ENCODE measurements around the gene TGFBR2. TPM values are rescaled to one million over a fixed set of nuclear protein-coding genes. Genes with fewer than 3 reads are reported as not detected.

The TGFBR2 gene
- total and polyA plus RNA-seq, 2 experiments from 2014 or later = 42.2 to 52.8 TPM

DNA sequence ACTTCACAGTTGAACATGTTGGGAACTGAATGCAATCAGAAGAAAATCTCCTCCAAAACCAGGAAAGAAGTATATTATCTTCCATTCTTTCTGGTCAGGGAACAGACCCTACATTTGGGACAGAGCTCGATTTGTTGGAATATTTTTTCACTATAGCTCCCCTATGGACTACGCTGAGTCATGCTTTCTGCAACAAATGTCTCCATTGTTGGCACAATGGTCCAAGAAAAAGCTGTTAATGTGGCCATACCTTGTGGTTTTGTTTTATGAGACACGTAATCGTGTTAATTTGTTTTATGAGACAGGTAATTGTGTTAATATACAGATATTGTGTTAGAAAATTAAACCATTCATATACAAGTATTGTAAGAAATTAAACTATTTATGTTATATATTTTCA, 101.4 kb downstream of the TGFBR2 start:
- no peaks in the 10 kb centered on the region for H3K79me2 ChIP-seq
- peaks cover 7% of the 10 kb centered on the region for H3K4me1 ChIP-seq (ENCODE audit: insufficient read depth)
- H3K27ac ChIP-seq = no peak overlapping the region
- DNase-seq (ENCODE audit: low spot score) = no peak
- H2AFZ ChIP-seq = no peak overlapping the region
- TF ChIP-seq EZH2 (IDR thresholded peaks at IDR 0.05; ENCODE audit: borderline replicate concordance) (no peak), EZH2phosphoT487 (IDR thresholded peaks at IDR 0.05; ENCODE audit: low read depth, severe bottlenecking, unreplicated experiment) (no peak), CTCF (IDR thresholded peaks at IDR 0.05; ENCODE audit: poor library complexity) (no peak)
- H3K9me3 ChIP-seq (ENCODE audit: low read depth) = no peaks in the 10 kb centered on the region
- no peak overlapping the region for H3K4me3 ChIP-seq
- H4K20me1 ChIP-seq (ENCODE audit: insufficient read depth, poor library complexity, severe bottlenecking) = no peaks in the 10 kb centered on the region
- no peak overlapping the region for H3K4me2 ChIP-seq
- H3K36me3 ChIP-seq (replicated peaks; ENCODE audit: insufficient read depth, low read depth) = no peaks in the 10 kb centered on the region
- H3K9me2 ChIP-seq (replicated peaks; ENCODE audit: insufficient read depth) = no peaks in the 10 kb centered on the region
- no peaks in the 10 kb centered on the region for H3K27me3 ChIP-seq
- 99% methylated on average over 4 of the region's 4 CpGs for WGBS (ENCODE audit: low lambda C conversion rate, missing lambda C conversion rate)

GRCh38 chr3:30708472-30708871, 102.1 kb downstream of the TGFBR2 start:
- H3K27ac ChIP-seq = no peak overlapping the region
- no peaks in the 10 kb centered on the region for H3K36me3 ChIP-seq (replicated peaks; ENCODE audit: insufficient read depth, low read depth)
- no peaks in the 10 kb centered on the region for H3K79me2 ChIP-seq
- H3K4me1 ChIP-seq (ENCODE audit: insufficient read depth) = peaks cover 7% of the 10 kb centered on the region
- TF ChIP-seq CTCF (IDR thresholded peaks at IDR 0.05; ENCODE audit: poor library complexity) = no peak
- TF ChIP-seq EZH2 (IDR thresholded peaks at IDR 0.05; ENCODE audit: borderline replicate concordance) = no peak
- TF ChIP-seq EZH2phosphoT487 (IDR thresholded peaks at IDR 0.05; ENCODE audit: low read depth, severe bottlenecking, unreplicated experiment) = no peak
- H3K4me2 ChIP-seq = no peak overlapping the region
- DNase-seq (ENCODE audit: low spot score) = no peak
- H2AFZ ChIP-seq = no peak overlapping the region
- H3K4me3 ChIP-seq = no peak overlapping the region
- H3K9me2 ChIP-seq (replicated peaks; ENCODE audit: insufficient read depth) = no peaks in the 10 kb centered on the region
- no peaks in the 10 kb centered on the region for H3K9me3 ChIP-seq (ENCODE audit: low read depth)
- H3K27me3 ChIP-seq = no peaks in the 10 kb centered on the region
- H4K20me1 ChIP-seq (ENCODE audit: insufficient read depth, poor library complexity, severe bottlenecking) = no peaks in the 10 kb centered on the region

DNA sequence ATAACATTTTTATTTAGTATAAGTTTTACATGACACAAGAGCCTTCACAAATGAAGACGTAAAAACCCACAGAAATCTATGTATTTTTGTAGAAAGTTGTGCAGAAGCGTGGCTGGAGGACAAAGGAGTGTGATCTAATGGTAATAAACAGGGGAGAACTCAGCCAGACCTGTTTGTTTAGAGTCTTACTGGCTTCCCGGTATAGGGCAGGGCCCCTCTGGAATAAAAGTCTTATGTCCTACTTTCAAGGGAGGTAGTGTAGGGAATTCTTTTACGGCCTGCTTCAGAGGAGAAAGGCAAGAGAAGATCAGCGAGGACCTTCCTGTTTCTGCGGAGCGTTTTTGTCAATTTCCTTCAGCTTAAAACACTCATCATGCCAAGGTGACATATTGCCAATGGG, 103.6 kb downstream of the TGFBR2 start:
- Histone ChIP-seq H3K9me3 (ENCODE audit: low read depth) (no peaks in the 10 kb centered on the region), H2AFZ (no peak overlapping the region), H3K4me3 (no peak overlapping the region), H3K79me2 (no peaks in the 10 kb centered on the region), H3K4me1 (ENCODE audit: insufficient read depth) (peaks cover 7% of the 10 kb centered on the region), H3K27me3 (no peaks in the 10 kb centered on the region), H3K4me2 (no peak overlapping the region), H3K36me3 (replicated peaks; ENCODE audit: insufficient read depth, low read depth) (no peaks in the 10 kb centered on the region), H3K9me2 (replicated peaks; ENCODE audit: insufficient read depth) (no peaks in the 10 kb centered on the region), H4K20me1 (ENCODE audit: insufficient read depth, poor library complexity, severe bottlenecking) (no peaks in the 10 kb centered on the region), H3K27ac (peak overlapping the region; percentile 26)
- TF ChIP-seq EZH2 (IDR thresholded peaks at IDR 0.05; ENCODE audit: borderline replicate concordance) = no peak
- no peak for TF ChIP-seq CTCF (IDR thresholded peaks at IDR 0.05; ENCODE audit: poor library complexity)
- TF ChIP-seq EZH2phosphoT487 (IDR thresholded peaks at IDR 0.05; ENCODE audit: low read depth, severe bottlenecking, unreplicated experiment) = no peak
- peak; percentile 28 for DNase-seq (ENCODE audit: low spot score)
- 61% methylated on average over 7 of the region's 7 CpGs for WGBS (ENCODE audit: low lambda C conversion rate, missing lambda C conversion rate)

DNA sequence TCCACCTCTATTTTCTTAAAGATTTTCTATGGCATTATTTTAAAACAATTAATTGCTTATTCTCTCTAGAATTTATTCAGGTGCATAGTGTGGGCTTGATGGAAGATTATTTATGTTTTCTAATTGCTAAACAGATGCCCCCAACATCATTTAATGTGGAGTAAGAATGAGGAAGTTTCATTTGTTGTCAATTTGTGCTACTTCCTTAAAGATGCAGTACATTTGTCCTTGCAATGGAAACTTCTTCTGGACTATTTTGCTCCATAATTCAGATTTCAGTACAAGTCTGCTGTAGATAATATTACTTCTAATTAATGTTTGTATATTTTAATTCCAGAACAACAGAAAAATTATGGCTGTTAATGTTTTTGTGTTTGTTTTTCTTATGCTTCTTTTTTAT, 104.8 kb downstream of the TGFBR2 start:
- Histone ChIP-seq H3K36me3 (replicated peaks; ENCODE audit: insufficient read depth, low read depth) (no peaks in the 10 kb centered on the region), H4K20me1 (ENCODE audit: insufficient read depth, poor library complexity, severe bottlenecking) (no peaks in the 10 kb centered on the region), H2AFZ (no peak overlapping the region), H3K9me2 (replicated peaks; ENCODE audit: insufficient read depth) (no peaks in the 10 kb centered on the region), H3K4me1 (ENCODE audit: insufficient read depth) (peaks cover 7% of the 10 kb centered on the region), H3K27me3 (no peaks in the 10 kb centered on the region), H3K79me2 (no peaks in the 10 kb centered on the region), H3K9me3 (ENCODE audit: low read depth) (no peaks in the 10 kb centered on the region), H3K4me2 (no peak overlapping the region), H3K4me3 (no peak overlapping the region), H3K27ac (no peak overlapping the region)
- TF ChIP-seq EZH2 (IDR thresholded peaks at IDR 0.05; ENCODE audit: borderline replicate concordance) (no peak), EZH2phosphoT487 (IDR thresholded peaks at IDR 0.05; ENCODE audit: low read depth, severe bottlenecking, unreplicated experiment) (no peak), CTCF (IDR thresholded peaks at IDR 0.05; ENCODE audit: poor library complexity) (no peak)
- DNase-seq (ENCODE audit: low spot score) = no peak
